HG03521 (cell line): Measurements from ENCODE around the gene FAM83F.
"Not testable (repeated sequence)": the region's sequence is repeated elsewhere in the genome, so short reads cannot be mapped to it uniquely, and the experiment has no call there.

Source experiments
- ATAC-seq: cut with Tn5 transposase; IDR thresholded peaks from one replicate; pipeline ENCODE4 v1.9.1; 2021; ENCODE audit warnings: mild to moderate bottlenecking, moderate library complexity; ENCODE audit not compliant: unreplicated experiment

FAM83F gene

DNA sequence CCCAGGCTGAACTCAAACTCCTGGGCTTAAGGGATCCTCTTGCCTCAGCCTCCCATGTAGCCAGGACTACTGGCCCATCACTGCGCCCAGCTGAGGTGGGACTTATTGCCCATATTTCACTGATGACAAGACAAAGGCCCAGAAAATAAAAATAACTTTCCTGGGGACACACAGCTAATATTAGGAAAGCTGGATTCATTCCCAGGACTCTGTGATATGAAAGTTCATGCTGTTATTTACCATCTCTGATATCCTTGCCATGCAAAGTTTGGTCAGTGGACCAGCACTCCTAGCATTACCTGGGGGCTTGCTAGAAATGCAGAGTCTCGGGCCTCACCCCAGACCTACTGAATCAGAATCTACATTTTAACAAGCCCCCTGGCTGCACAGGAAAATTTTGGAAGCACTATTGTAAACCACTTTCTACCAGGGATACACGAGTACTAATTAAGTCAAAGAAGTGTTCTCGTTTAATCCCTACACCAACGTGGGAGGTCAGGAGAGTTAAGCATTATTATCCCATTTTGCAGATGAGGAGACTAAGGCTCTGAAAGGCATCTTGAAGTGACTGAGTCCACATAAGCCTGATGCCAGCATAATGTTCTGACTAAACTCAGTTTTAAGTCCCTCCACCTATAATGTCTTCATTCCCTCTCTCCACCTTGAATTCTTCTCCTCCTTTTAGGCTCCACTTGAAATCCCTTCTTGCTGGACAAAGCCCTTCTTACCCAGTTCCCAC, 2.5 kb upstream of the FAM83F start:
- no peak for ATAC-seq

- ATAC-seq: not testable (repeated sequence)
These were observed 1.9 kb upstream of the FAM83F start for GRCh38 chr22:39992894-39993293.

DNA sequence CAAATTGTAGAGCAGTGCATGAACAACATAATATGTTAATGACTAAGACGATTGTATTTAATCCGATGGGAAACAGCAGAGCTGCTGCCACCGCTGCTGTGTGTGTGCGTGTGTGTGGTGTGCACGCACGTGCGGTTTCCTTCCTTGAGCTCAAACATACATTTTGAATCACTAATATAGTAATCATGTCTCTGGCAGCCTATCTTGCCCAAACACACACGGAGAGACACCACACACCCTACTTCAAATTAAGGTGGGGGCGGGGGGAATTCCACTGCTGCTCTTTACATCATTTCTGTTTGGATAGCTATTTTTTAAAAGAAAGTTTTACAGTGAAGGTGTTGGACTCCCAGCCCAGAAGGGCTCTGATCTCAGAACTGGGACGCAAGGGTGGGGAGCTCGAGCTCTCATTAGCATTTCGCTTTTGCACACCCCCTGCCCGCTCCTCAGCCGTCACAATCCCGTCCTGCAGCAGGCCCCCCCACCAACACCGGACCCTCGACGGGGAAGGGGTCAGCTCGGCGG, 651 bp upstream of the FAM83F start:
- ATAC-seq: no peak

GRCh38 chr22:39995393-39996252, 869 bp downstream of the FAM83F start:
- no peak for ATAC-seq

DNA sequence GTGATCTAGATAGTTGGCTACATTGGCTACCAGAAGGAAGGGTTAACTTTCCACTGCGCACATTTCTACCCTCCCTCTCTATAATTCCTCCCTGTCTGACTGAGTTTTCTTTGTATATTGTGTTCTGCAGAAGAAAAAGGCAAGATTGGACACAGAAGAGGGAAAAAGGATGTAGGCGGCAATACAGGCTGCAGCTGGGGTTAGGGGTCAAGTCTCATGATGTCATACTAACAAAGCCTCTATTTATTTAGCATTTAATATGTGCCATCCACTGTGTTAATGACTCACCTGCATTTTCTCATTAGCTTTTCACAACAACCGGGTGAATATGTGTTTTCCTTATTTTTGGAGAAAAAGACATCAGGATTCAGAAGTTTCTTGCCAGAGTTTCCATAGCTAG, 2.0 kb downstream of the FAM83F start:
- ATAC-seq: no peak

DNA sequence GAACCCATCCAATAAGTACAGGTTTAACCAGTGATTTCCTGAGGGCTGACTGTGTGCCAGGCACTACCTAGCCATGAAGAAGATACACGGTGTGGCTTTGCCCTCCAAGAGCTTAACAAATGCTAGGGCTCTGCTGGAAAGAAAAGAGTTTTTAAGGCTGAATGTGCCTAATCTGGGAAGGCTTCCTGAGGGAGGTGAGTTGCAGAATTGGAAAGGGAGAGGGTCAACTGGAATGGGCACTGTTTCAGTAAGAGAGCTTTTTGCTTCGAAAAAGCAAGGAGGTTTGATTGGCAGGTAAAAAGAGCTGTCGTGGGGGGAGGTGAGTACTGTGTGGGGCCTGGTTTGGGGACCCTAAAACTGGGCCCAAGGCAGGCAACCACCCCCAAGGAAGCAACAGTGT, 2.7 kb downstream of the FAM83F start:
- ATAC-seq: no peak

DNA sequence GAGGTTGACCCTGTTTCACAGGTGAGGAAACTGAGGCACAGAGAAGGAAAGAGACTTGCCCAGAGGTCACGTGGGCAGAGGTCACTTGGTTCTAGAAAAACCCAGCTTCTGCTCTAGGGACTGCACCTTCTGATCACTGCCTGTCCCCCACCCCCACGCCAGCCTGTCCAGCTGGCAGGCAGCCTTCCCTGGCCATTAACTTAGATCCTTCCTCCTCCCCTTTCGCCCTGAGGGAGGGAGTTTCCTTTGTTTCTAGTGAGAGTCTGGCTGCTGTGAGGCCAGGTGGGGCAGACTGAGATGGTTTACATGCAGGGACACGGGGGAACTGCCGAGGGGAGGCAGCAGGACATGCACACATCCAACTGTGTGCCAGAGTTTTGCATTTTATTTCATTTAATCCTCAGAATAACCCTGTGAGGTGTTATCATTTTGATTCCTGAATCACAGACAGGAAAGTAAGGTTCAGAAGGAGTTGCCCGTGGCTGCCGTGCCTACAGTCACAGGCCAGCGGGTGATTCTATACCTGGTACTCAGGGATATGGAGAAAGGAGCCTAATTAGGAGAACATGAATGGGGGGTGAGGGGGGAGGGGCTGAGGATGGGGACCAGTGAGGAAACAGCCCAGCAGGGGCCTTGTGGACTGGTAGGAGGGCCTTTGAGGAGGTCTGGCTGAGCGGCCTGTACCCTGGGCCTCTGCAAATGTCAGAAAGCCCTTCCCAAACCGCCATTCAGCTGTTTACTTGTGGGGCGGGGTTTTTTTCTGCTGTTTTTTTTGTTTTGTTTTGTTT, 3.4 kb downstream of the FAM83F start:
- ATAC-seq: no peak

GRCh38 chr22:39999144-39999757, 4.5 kb downstream of the FAM83F start:
- no peak for ATAC-seq

DNA sequence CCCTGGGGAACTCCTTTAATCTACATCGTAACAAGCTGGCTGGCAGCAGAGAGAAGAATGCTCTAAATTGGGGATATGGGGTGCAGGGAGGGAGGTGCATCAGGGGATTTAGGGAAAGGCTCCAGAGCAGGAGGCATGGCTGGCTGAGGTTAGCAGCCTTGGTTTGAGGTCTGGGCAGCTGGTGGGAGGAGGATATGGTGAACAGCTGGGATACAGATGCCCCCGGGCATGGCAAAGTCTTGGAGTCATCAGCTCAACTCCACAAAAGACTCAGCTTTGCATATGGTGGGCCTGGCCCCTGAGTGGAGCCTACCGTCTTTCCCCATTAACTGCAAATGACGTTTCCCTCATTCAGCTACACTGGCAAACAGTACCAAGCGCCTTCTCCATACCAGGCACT, 5.4 kb downstream of the FAM83F start:
- no peak for ATAC-seq

DNA sequence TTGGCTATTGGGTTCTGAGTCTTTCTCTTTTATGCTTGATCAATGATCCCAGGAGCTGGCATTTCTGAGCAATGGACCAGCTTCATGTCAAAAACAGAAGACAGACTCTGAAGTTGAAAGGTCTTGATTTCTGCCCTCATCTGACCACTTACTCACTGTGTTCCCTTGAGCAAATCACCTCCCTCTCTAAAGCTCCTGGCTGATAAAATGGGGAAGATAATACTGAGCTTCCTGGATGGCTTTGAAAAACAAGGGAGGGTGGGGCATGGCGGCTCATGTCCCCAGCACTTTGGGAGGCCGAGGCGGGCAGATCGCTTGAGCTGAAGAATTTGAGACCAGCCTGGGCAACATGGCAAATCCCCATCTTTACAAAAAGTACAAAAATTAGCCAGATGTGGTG, 6.4 kb downstream of the FAM83F start:
- ATAC-seq: no peak

- ATAC-seq: no peak
These were observed 7.2 kb downstream of the FAM83F start for GRCh38 chr22:40001800-40002577.

DNA sequence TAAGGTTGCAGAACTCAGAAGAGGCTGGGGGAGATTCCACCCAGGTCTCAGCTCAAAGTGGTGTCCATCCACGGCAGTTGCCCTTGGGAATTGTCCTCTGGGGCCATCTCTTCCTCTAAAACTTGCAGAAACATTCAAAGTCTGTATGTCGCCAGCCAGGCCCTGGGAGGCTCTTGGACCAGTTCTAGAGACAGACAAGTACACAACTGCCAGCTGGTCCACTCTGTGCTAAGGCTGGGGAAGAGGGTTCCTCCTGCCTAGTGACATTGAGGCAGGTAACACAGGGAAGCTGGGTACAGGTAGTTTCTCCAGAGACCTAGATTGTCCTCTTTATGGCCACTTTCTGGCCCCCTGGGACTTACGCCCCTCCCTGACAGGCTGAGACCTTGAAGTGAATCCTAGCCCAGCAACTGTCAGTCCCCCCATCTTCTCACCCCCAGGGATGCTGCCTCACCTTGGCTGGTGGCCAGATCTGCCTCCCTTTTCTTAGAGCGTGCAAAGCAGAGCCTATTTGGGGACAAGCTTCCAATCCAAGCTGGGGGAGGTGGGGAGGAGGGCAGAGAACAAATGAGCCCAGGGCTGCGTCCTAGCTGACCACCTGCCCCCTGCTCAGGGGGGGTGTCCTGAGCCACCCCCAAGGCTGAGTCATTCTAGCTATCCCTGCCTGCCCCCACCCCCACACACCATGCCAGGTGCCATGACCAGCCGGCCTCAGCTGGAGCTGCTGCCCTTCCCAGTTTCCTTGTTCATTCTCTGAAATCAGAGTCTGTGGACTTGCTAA, 8.4 kb downstream of the FAM83F start:
- ATAC-seq: no peak

- ATAC-seq: no peak
These were observed 10.1 kb downstream of the FAM83F start for GRCh38 chr22:40004836-40005235.

- no peak for ATAC-seq
These were observed 11.9 kb downstream of the FAM83F start for GRCh38 chr22:40006641-40007040.

DNA sequence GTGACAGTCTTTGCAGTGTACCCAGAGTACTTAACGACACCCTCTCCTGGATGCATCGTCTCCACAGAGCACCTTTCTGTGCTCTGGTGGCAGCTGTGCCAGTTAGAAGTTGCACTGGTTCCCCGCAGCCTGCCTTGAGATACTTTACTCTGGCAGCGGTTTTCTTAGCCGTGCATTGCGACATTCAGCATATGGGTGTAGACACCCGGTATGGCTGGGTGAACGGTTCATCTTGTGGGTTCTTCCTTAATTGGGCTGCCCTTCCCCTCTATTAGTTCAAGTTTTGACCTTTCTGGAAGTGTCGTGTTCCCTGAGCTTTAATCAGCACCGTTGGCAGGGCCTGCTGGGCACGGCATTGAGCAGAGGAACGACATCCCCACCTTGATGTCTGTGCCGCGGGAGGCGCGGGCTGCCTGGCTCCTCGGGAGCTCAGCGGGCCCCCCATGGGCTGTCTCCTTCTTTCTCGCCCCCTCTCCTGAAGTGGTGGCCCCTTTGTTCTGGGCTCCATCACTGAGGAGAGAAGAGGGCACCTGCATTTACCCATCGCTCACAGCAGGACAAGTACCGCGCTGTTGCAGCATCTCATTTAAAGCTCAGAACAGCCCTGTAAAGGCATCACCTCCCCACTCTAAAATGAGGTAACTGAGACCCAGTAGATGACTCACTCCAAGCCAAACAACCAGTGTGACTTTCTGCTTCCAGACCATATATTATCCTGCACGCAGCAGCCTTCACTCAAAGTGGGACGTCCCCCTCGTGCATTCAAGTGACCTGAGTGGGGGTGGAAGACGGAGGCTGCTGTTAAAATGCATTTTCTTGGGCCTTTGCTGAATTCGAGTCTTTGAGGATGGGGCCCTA, 13.3 kb downstream of the FAM83F start:
- no peak for ATAC-seq

GRCh38 chr22:40008726-40009291, 14.1 kb downstream of the FAM83F start:
- no peak for ATAC-seq

DNA sequence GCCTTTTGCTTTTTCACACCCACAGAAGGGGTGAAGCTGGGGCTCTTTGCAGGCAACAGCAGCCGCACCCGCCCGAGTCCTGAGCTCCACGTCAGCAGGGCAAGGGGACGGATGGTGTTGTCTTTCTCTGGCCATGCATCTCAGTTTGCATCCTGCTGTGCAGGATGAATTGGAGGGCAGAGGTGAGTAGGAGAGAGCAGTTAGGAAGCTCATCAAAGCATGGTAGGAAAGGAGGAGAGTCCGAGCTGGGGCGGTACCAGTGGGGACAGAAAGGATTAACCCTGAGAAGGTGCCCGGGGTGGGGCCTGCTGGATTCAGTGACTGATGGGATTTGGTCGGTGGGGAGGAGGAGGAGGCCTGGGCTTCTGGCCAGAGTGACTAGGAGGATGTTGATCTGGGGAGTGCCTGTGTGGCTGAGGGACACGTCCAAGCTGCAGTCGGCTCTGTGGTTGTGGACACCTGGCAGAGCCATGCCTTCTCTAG, 14.6 kb downstream of the FAM83F start:
- ATAC-seq: no peak
